OCI-LY7 (cell line): ENCODE results near the gene SNX15.

Experiments
- EZH2phosphoT487 ChIP-seq: fragments of 200-600 bp; sonication (generic); IDR thresholded peaks from 2 replicates; pipeline ENCODE4 v1.6.1; 2018; ENCODE audit warnings: low read depth, borderline replicate concordance, mild to moderate bottlenecking, mixed run types, antibody characterized with exemption, low read length, moderate library complexity, mixed read lengths
- TF ChIP-seq, protein P1 (sequence below): fragments of 200-600 bp; sonication (generic); conservative IDR thresholded peaks from 2 replicates; pipeline ENCODE4 v1.5.1; 2014; ENCODE audit warnings: mild to moderate bottlenecking, antibody characterized with exemption, low read length, moderate library complexity, mixed read lengths

DNA sequence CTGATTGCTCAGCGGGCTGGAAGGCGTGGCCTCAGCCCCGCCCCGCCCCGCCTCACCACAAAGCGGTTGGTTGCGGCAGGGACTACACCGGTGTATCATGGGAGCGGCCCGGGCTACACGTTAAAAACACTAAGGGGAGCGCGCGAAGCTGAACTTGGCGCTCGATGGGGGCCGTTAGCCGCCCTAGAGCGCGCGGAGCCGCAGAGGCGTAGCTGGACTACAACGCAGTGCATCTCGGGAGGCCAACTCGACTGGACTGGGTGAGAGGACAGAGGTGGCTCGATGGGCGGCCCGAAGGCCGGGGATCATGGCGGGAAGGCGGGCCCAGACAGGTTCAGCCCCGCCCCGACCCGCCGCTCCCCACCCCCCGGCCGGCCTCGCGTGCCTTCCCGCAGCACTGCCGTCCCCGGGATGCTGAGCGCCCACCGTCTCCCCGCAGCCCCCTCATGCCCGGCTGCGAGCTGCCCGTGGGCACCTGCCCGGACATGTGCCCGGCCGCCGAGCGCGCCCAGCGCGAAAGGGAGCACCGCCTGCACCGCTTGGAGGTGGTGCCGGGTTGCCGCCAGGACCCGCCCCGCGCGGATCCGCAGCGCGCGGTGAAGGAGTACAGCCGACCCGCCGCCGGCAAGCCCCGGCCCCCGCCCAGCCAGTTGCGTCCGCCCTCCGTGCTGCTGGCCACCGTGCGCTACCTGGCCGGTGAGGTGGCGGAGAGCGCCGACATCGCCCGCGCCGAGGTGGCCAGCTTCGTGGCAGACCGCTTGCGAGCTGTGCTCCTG is 13.8 kb downstream of the SNX15 start, which contains the start of gene SAC3D1:
- TF ChIP-seq, protein P1, sequence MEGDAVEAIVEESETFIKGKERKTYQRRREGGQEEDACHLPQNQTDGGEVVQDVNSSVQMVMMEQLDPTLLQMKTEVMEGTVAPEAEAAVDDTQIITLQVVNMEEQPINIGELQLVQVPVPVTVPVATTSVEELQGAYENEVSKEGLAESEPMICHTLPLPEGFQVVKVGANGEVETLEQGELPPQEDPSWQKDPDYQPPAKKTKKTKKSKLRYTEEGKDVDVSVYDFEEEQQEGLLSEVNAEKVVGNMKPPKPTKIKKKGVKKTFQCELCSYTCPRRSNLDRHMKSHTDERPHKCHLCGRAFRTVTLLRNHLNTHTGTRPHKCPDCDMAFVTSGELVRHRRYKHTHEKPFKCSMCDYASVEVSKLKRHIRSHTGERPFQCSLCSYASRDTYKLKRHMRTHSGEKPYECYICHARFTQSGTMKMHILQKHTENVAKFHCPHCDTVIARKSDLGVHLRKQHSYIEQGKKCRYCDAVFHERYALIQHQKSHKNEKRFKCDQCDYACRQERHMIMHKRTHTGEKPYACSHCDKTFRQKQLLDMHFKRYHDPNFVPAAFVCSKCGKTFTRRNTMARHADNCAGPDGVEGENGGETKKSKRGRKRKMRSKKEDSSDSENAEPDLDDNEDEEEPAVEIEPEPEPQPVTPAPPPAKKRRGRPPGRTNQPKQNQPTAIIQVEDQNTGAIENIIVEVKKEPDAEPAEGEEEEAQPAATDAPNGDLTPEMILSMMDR: no peak
- TF ChIP-seq EZH2phosphoT487: no peak
